Endothelial cell (in vitro differentiated cells): ENCODE data around the gene TSPAN31. TPM values are rescaled to one million over a fixed set of nuclear protein-coding genes. Genes with fewer than 3 reads are reported as not detected.

Source experiments
- DNase-seq: peaks from one replicate; pipeline ENCODE4 v3.0.0; 2021; ENCODE audit warnings: low spot score
- H3K27ac Mint-ChIP-seq: one replicate; pipeline ENCODE4 v1.8.0; 2021; ENCODE audit warnings: mixed read lengths, inconsistent platforms; ENCODE audit not compliant: unreplicated experiment
- H3K27me3 Mint-ChIP-seq: one replicate; pipeline ENCODE4 v1.8.0; 2021; ENCODE audit warnings: mild to moderate bottlenecking, moderate library complexity, mixed read lengths, inconsistent platforms; ENCODE audit not compliant: unreplicated experiment
- H3K36me3 Mint-ChIP-seq: one replicate; pipeline ENCODE4 v1.8.0; 2021; ENCODE audit warnings: mild to moderate bottlenecking, low read depth, mixed read lengths, inconsistent platforms; ENCODE audit not compliant: unreplicated experiment
- H3K4me1 Mint-ChIP-seq: one replicate; pipeline ENCODE4 v1.8.0; 2021; ENCODE audit warnings: mild to moderate bottlenecking, mixed read lengths, inconsistent platforms; ENCODE audit not compliant: unreplicated experiment
- H3K4me3 Mint-ChIP-seq: one replicate; pipeline ENCODE4 v1.8.0; 2021; ENCODE audit warnings: mild to moderate bottlenecking, mixed read lengths, inconsistent platforms; ENCODE audit not compliant: unreplicated experiment
- H3K9me3 Mint-ChIP-seq: one replicate; pipeline ENCODE4 v1.8.0; 2021; ENCODE audit warnings: mixed read lengths, inconsistent platforms; ENCODE audit not compliant: unreplicated experiment
- total RNA-seq: library from RNA; stranded (reverse); fragmentation: NEBNext Ultra II Directional; extraction: Animal tissue kit (Norgen Biotek cat#: 25700); gene quantifications from one replicate; pipeline ENCODE4 v1.2.1, GENCODE V29; 2021; ENCODE audit not compliant: unreplicated experiment
- TF ChIP-seq, protein P1 (sequence below): fragments of 200-600 bp; sonication (generic); IDR thresholded peaks from one replicate; pipeline ENCODE4 v1.5.0; 2021; ENCODE audit warnings: antibody characterized with exemption; ENCODE audit not compliant: unreplicated experiment

The TSPAN31 gene
- total RNA-seq, 1 donor from 2014 or later, result 21.8 TPM

DNA sequence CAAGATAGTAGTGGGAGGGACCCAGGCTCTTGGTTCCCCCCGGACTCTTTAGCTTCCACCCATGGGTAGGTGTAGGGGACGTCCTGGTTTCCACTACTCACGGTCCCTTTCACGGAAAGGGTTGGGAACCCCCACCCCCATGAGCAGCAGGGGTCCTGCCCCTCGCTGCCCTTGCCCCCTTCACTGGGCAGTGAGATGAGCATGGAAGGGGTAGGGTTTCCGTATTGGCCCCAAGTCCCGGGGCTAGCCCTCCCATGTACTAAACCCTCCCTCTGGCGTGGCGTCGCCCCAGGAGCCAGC is 19.0 kb upstream of the TSPAN31 start:
- TF ChIP-seq, protein P1, sequence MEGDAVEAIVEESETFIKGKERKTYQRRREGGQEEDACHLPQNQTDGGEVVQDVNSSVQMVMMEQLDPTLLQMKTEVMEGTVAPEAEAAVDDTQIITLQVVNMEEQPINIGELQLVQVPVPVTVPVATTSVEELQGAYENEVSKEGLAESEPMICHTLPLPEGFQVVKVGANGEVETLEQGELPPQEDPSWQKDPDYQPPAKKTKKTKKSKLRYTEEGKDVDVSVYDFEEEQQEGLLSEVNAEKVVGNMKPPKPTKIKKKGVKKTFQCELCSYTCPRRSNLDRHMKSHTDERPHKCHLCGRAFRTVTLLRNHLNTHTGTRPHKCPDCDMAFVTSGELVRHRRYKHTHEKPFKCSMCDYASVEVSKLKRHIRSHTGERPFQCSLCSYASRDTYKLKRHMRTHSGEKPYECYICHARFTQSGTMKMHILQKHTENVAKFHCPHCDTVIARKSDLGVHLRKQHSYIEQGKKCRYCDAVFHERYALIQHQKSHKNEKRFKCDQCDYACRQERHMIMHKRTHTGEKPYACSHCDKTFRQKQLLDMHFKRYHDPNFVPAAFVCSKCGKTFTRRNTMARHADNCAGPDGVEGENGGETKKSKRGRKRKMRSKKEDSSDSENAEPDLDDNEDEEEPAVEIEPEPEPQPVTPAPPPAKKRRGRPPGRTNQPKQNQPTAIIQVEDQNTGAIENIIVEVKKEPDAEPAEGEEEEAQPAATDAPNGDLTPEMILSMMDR, result no peak
- Mint-ChIP-seq H3K9me3 (peaks cover 5% of the 10 kb centered on the region), H3K27ac (no peak overlapping the region), H3K27me3 (peaks cover 38% of the 10 kb centered on the region), H3K4me1 (peaks cover 19% of the 10 kb centered on the region), H3K4me3 (no peak overlapping the region), H3K36me3 (peaks cover 25% of the 10 kb centered on the region)
- no peak for DNase-seq

DNA sequence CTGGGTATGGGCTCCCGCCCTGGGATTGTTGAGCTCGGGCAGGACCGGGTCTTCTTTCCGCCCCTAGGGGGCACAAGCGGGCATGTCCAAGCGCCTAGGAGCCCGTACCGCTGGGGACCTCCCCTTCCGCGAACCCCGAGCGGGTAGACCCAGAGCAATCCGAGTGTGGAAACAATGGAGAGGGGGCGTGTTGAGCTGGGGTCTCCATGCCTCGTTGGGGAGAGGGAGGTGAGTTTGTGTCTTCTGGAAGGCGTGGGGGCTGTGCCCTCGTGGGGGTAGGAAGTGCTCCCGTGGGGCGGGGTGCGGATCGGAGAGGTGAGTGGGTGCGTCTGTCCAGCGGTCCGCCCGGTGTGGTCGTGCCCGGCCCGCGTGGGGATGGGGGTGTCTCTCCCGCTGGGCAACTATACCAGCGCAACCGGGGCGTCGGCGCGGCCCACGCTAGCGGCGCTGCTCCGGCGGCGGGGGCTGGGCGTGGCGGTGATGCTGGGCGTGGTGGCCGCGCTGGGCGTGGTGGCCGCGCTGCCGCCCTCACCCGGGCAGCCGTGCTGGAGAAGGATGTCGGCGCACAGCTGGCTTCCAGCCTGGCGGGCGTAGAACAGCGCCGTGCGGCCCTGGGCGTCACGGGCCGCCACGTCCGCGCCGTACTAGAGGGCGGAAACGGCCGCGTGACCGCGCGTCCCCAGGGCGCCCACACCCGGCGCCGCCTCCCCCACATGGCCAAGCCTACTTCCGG is 18.5 kb upstream of the TSPAN31 start:
- Mint-ChIP-seq H3K9me3 (peaks cover 5% of the 10 kb centered on the region), H3K27me3 (peaks cover 38% of the 10 kb centered on the region), H3K27ac (no peak overlapping the region), H3K4me3 (peak overlapping the region; percentile 90), H3K4me1 (peaks cover 16% of the 10 kb centered on the region), H3K36me3 (peaks cover 20% of the 10 kb centered on the region)
- DNase-seq, result peak; percentile 82
- TF ChIP-seq, protein P1, result peak; percentile 72

DNA sequence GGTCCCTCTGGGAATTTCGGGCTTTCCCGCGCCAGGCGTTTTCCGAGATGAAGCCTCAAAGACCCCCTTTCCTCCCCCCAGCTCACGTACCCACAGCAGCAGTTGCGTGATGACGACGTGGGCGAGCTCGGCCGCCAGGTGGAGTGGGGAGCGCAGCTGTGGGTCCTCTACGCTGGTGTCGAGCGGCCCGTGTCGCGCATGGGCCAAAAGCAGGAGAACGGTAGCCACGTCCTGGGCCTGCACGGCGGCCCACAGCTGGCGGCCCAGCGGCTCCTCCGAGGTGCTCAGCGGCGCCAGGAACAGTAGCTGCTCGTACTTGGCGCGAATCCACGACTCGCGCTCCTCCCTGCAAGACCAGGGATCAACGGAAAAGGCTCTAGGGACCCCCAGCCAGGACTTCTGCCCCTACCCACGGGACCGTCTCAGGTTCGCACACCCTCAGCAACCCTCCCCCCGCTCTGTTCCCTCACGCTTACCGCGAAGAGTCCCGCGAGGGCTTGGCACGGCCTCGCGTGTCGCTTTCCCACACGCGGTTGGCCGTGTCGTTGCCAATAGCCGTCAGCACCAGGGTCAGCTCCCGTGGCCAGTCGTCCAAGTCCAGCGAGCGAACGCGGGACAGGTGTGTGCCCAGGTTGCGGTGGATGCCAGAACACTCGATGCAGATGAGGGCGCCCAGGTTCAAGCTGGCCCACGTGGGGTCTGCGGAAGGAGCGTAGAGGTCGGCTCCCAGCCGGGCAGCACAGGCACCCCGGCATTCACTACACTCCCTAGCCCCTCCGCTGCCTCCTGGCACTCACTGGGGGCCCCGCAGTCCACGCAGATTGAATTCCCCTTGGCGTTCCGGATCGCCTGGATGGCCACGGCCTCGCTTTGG is 17.7 kb upstream of the TSPAN31 start:
- DNase-seq, result peak; percentile 43
- Mint-ChIP-seq H3K36me3 (peaks cover 17% of the 10 kb centered on the region), H3K4me1 (peaks cover 11% of the 10 kb centered on the region), H3K27me3 (peaks cover 33% of the 10 kb centered on the region), H3K4me3 (no peak overlapping the region), H3K9me3 (peaks cover 5% of the 10 kb centered on the region), H3K27ac (no peak overlapping the region)
- TF ChIP-seq, protein P1, result no peak

DNA sequence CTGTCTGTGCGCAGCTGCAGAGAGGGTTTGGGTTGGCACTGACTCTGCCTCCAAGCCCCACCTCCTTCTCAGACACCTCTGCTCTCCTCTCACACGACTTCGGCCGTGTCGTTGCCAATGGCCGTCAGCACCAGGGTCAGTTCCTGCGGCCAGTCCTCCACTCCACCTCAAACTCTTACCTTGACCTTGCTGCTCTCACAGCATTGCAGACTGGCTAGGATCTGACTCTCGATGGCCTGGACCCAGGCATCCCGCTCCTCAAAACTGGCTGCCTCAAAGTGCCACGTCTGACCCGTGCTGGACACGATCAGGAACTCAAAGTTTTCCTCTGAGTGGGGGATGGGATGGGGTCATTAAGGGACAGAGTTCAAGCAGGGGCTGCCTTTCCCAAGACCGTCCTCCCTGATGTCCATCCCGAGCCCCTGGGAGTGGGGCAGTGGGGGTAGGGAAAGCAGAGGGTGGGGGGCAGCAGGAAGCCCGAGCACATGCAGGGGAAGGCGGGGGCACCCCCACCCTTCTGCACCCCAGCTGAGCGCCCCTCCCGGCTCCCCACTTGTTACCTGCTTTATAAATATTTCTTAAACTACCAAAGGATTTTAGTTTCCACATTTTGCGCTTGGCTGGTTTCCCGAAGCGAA is 17.0 kb upstream of the TSPAN31 start:
- TF ChIP-seq, protein P1, result no peak
- Mint-ChIP-seq H3K27me3 (peaks cover 32% of the 10 kb centered on the region), H3K27ac (peak overlapping the region; percentile 45), H3K4me1 (peaks cover 12% of the 10 kb centered on the region), H3K36me3 (peaks cover 20% of the 10 kb centered on the region), H3K4me3 (peak overlapping the region; percentile 77), H3K9me3 (peaks cover 5% of the 10 kb centered on the region)
- DNase-seq, result peak; percentile 36
